ENCODE results near the gene ARRDC2.
"Not testable (repeated sequence)": the region's sequence is repeated elsewhere in the genome, so short reads cannot be mapped to it uniquely, and the experiment has no call there.

Gene ARRDC2

DNA sequence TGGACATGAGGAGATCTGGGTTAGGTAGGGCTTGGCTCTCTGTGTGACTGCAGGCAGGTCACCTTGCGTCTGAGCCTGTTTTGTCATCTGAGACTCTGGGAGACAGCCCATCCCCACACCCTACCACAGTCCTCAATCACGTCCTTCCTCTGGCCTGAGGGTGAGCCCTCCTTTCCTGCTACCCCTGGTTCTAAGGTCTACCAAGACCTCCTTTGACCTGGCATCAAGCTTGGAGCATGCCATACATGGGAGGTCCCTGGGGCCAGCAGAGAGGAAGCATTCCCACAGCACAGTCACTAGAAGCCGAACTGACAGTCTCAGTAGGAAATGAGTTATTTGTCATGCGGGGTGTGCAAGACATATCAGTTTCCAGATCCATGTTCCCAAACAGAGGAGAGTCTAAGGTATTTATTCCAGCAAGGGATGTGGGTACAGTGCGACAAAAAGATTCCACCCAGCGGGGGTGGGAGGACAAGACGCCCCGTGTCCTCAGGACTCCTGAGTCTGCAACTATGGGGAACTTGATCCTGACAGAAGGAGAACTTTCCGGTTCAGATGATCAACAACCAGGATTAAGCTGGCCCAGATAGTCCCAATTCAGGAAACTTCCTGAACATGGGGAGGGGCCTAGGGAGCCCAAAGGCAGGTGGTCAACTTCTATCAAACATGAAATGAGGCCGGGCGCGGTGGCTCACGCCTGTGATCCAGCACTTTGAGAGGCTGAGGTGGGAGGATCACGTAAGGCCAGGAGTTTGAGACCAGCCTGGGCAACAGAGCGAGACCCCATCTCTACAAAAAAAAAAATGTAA lies 9.5 kb downstream of the ARRDC2 start:
- DNase-seq, result no peak

DNA sequence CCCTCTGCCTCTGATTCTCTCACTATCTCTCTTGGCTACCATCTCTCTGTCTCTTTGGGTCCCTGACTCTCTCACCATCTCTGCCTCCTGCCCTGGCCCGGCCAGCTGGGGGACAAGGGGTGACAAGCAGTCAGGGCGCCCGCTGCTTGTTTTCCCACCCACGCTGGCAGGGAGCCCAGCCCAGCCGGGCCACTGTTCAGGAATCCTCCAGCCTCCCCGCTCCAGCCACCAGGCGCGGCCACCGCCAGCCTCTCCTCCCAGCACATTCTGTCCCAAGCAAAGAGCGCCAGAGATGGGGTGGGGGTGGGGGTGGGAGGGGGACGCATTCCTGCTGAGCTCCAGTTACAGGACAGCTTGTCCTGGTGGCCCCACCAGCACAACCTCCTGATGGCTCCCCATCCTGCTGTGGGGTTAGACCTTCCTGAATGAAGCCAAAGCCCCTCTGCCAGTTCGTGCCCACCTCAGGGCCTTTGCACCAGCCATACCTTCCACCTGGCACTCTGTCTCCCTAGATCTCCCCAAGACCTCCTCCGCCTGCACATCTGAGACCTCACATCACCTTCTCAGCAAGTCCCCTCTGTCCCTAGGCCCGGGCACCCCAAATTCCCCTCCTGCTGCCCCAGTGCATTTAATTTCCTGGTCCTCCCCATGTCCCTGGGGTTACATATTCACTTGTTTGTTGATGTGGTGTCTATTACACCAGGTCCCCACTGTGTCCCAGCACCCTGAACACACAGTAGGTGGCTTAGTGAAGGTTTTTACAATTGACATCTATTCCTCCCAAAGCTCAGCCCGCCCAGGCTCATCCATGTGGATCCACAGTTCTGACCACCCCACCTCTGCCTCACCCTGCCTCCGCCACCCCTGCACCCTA lies 12.5 kb downstream of the ARRDC2 start:
- no peak for DNase-seq

DNA sequence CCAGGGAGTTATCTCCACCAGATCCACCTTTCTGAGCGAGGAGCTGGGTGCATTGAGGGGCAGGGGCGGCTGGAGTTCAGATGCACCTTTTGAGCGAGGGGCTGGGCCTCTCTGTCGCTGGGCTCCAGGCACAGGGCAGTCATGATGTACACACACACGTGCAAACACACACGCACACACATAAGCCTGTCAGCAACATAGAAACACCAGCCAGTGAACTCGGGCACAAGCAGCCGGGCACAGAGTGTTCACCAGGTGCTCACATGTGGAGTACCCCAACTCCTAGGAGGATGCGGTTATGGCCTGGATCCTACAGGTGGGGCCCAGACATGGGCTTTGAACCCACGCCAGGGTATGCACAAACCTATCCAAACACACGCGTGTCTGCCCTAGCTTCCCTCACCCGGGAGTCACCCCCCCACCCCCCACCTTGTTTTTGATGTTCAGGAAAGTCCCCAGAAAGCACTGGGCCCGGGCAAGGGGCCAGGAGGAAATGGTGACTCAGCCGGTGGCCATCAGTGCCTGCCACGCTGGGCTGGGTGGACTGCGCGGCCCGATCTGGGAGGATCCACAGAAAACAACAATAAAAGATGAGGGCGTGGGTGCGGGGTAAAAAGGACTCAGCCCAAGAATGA lies 13.3 kb downstream of the ARRDC2 start:
- DNase-seq, result peak; percentile 90

DNA sequence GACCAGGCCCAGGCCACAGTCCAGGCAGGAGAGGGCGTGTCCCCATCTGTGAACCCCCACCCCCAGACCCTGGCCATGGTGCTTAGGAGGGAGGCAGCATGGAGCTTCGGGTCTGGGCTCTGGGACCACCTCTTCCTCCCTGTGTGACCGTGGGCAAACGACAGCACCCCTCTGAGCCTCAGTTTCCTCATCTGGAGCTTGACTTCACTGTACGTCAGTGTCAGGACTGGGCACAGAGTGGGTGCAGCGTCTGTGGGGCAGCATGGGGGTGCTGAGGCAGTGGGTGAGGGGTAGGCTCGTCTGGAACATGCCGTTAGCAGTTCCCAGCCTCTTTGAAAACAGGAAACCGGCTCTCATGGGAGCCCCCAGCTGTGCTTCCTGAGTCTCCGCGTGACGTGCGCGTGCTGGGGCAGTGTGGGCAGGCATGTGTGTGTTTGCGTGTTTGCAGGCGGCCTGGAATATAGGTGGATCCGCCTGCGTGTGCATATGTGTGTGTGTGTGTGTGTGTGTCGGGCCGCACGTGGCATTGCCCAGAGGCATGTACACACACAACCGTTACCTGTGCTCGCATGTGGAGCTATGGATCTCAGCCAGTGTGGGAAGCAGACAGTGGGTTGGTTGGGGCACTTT lies 15.8 kb downstream of the ARRDC2 start:
- peak; percentile 67 for DNase-seq

DNA sequence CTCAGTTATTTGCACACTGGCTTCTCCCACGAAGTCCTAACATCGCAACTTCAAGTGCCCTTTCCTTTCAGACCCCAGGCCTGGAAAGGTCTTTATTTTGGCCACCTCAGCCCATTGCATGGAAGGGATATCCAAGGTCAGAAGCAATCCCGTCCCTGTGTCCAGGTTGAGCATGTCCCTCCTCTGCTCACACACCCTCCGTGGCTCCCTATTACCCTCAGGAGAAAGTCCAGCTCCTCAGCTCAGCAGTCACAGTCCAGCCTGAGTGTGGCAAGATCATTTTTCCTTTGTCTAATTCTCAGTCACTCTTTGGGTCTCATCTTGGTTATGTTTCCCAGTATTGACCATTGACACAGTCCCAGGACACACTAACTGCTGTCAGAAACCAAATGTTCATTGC lies 19.2 kb downstream of the ARRDC2 start:
- DNase-seq, result no peak

DNA sequence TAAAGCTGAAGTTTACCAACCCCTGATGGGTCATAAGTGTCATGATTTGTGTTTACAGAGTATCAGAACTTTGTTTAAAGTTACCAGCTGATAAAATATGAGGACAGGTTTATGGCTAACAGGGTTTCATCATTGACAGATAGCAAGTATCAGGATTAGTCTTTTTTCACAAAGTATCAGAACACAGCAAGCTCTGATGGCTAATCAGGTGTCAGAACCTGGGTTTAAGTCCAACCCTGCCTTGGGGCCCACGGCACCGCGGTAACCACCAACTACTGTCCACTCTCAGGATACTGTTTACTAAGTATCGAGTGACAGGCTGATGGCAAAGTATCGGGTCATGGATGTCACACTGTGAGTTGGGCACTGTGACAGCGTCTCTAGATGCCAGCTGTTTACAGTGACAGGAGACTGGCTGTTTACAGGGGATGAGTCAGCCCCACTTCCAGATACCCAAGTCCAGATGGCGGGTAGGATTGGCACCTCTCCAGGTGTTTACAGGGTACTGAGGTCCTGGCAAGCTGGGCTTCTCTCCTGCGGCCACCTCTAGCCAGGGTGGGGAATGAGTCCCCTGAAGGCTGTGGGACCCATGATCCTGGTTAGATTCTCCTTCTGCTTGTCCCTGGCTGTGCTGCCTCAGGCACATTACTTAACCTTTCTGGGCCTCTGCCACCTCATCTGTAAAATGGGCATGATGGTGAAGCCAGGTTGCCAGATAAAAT lies 21.8 kb downstream of the ARRDC2 start:
- DNase-seq, result no peak

DNA sequence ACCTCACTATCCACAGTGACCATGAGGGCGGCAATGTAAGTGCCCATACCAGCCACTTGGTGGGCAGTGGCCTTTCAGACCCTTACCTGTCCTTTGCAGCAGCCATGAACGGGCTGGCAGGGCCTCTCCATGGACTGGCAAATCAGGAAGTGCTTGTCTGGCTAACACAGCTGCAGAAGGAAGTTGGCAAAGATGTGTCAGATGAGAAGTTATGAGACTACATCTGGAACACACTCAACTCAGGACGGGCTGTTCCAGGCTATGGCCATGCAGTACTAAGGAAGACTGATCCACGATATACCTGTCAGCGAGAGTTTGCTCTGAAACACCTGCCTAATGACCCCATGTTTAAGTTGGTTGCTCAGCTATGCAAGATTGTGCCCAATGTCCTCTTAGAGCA lies 23.4 kb downstream of the ARRDC2 start:
- not testable (repeated sequence) for DNase-seq

DNA sequence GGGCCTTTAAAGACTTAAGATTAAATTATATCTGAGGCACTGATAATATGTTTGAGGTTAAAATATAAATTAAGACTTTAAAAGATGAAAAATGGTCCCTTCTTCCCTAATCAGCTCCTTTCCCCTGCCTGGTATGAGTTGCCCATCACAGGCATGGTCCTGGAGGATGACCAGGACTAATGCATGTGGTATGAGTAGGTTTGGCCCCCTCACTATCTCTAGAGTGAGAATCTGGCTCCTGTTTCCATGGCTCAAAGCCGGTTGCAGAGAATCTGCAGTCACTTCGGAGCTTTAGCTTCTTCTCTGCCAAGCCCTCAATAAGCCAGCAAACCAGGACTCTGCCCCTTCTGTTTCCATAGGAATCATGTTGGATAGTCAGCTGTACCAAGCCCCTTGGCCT lies 24.1 kb downstream of the ARRDC2 start:
- not testable (repeated sequence) for DNase-seq

DNA sequence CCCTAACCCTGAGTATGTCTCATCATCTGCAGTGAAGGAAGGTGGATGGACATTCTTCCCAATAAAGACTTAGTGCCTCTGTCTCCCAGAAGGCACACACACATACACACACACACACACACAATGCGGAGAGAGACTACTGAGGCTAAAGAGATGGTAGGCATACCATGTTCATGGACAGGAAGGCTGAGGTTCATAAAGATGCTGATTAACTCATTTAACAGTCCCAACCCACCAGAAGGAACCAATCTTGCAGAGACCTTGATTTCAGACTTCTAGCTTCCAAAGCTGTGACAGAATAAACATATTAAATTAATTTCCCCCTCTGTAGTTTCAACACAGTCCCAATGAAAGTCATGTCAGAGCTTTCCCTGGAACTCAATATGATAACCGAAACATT lies 33.1 kb downstream of the ARRDC2 start:
- DNase-seq, result no peak

DNA sequence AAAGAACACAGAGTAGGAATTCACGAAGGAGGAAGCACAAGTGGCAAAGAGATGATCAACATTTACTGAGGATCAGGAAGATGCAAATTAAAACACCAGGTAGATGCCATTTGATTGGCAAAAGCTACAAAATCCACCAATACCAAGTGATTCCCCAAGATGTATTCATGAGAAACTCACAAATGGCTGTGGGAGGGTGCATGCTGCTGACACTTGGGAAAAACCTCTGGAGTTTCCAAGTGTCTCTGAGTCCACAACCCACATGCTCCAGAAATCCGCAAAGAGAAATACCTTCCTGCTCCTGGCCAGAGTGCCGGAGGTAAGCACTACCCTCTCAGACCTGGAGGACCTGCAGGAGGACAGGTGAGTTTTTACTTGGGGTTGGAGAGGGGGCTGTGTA lies 35.7 kb downstream of the ARRDC2 start:
- no peak for DNase-seq

DNA sequence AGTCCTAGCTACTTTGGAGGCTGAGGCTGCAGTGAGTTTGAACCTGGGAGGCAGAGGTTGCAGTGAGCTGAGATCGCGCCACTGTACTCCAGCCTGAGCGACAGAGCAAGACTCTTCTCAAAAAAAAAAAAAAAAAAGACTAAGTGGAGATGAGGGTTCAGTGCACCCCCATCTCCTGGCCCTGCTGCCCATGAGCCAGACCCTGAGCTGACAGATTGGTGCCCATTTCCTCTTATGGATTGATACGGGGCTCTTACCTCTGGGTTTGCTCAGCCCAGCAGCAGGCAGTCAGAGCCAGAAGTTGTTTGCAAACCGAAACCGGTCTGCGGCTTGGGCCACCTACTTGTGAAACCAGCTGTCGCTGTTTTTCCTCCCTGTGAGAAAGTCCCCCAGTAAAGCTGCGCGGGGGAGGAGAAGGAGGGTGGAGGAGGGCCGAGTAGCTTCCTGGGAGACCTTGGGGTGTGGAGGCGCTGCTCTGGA lies 36.9 kb downstream of the ARRDC2 start:
- peak; percentile 90 for DNase-seq

DNA sequence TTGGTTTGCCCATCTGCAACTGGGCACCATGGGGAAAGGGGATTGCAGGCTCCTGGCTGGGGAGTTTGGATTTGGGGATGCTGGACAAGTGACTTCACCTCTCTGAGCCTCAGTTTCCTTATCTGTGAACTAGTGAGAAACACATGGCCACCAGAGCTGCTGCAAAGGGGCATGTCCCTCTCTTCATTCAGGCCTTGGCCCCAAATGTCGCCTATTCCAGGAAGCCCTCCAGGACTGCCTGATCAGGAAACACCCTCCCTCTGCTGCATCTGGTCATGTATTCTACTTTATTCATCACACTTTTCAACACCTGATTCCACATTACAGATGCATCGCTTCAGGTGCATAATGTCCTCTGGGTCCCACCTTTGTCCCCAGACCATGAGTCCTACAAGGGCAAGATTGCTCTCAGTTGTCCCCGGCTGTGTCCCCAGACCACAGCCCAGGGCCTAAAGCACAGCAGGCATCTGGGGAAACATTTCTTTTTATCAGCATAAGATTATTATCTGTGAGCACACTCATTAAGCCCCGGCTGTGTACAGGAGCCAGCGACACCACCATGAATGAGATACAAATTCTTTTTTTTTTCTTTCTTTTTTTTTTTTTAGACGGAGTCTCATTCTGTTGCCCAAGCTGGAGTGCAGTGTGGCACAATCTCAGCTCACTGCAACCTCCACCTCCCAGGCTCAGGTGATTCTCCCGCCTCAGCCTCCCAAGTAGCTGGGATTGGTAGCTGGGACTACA lies 37.5 kb downstream of the ARRDC2 start:
- no peak for DNase-seq

DNA sequence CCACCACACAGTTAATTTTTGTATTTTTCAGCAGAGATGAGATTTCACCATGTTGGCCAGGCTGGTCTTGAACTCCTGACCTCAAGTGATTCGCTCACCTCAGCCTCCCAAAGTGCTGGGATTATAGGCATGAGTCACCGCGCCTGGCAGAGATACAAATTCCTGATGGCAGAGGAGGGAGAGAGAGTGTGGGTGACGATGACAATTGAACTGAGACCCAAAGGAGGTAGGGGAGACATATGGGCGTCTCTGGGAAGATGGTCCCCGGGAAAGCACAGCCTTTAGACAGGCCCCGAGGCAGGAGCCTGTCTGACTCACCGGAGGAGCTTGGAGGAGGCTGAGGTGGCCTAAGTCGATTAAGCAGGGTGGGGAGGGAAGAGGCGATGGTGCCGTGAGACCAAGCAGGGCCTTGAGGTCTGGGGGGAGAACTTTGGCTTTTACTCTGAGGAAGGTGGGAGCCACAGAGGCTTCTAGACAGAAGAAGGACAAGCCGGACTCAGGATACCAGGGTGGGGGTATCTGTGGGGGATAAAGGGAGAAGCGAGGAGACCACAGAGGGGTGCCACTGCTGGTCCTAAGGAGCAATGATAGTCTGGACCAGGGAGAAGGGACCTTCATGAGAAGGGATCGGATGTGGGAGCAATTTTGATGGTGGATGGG lies 38.2 kb downstream of the ARRDC2 start:
- no peak for DNase-seq

DNA sequence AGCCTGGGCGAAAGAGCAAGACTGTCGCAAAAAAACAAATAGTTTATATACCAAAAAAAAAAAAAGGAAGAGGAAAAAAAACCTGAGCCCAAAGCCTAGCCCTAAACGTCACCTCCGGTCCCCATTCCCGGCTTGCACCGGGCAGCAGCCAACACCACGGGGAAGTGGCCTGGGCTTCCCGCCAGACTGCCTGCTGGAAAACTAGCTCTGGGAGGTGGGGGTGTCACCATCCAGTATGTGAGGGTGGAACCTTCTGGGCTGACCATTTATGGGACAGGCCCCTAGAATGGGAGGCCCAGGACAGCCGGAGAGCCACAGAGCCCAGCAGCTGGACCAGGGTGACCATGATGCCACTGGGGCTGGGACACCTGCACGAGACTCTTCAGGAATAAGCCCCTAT lies 41.4 kb downstream of the ARRDC2 start:
- no peak for DNase-seq

DNA sequence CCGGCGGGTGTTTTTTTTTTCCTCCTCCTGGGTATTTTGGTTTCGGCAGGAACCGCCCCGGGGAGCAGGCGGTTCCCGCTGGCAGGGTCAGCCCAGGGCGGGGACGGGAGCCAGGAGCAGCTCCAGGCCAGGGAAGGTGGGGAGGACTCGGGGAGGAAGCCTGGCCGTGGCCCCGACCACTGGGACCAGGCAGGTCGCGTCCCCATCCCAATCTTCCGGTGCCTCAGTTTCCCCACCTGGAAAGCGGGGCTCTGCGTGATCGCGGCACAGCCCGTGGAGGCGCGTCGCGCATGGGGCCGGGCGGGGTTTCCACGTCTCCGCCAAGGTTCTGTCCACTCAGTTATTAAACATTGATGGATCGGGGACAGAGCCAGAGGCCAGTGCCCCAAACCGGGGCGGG lies 43.9 kb downstream of the ARRDC2 start:
- no peak for DNase-seq

DNA sequence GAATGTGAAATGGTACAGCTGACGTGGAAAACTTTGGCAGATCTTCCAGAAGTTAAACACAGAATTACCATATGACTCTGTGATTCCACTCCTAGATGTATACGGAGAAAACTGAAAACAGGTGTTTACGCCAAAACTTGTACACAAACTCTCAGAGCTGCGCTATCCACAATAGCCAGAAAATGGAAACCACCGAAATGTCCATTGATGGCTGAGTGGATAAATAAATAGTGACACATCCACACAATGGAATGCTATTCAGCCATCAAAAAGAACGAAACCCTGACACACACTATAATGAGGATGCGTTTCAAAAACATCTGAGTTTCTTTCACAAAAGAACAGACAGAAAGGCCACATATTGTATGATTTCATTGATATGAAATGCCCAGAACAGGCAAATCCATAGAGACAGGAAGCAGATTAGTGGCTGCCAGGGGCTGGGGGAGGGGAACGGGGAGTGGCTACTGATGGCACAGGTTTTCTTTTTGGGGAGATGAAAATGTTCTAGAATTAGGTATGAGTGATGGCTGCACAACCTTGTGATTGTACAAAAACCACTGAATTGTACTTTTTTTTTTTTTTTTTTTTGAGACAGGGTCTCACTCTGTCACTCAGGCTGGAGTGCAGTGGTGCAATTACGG lies 45.7 kb downstream of the ARRDC2 start:
- DNase-seq, result no peak

DNA sequence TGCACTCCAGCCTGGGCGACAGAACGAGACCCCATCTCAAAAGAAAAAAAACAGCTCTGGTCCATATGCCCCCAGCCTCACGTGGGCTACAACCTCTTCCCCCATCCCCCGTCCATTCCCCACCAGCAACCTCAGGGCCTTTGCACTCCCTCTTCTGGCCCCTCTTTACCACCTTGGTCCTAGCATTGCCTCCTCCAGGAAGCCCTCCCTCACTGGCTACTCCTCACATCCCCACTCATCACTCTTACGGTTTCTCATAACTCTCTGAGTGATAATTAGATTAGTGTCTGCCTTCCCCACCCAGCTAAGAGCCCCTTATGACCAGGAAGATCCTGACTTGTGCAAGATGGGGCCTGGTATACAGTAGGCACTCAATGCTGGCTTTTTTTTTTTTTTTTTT lies 48.0 kb downstream of the ARRDC2 start:
- no peak for DNase-seq

DNA sequence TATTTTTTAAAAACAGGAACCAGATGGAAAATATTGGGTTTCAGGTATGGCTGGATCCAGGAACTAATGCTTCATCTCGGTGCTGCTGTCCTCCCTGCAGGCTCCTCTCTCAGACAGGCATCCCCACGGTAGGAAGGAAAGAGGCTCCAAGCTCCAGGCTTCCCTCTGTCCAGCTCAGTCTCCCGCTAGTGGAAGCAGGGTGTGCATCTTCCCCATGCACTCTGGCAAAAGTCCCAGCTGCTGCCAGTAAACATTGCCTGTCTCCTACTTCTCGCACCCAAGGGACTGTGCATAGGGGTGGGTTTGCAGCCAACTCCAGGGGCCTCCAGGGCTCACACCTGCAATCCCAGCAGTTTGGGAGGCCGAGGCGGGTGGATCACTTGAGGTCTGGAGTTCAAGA lies 49.6 kb downstream of the ARRDC2 start:
- DNase-seq, result no peak

DNA sequence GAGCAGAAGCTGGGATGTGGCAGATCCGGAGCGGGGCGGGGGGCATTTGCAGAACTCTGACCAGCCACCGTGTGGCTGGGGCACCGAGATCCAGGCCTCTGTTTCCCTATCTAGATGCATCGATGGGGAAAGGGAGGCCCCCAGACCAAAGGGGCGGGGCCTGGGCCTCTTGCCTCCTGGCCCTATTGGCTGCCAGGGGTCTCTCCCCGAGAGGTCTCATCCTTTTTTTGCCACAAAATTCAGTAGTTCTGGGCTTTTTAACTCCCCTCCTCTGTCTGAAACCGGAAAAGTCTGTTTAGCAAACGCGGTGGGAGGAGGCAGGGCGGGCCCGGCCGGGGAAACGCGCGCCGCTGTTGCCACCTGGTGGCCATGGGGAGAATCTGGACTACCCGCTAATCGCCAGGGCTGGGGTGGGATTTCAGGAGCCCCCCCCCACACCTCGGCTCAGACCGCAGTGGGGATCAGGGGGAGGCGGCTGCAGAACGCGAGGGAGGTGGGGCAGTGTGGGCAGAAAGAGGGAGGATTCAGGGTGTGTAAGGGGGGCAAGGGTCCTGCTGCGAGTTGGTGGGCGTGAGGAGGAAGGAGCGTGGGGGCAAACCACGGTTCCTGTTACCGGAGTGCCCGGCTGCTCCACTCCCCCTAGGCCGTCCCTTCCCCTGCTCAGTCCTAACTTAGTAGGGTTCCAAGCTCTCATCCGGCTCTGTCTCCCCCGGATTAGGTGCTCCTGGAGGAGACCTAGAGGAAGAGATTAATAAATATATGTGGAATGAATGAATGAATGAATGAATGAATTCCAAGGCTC lies 50.4 kb downstream of the ARRDC2 start:
- peak; percentile 80 for DNase-seq

DNA sequence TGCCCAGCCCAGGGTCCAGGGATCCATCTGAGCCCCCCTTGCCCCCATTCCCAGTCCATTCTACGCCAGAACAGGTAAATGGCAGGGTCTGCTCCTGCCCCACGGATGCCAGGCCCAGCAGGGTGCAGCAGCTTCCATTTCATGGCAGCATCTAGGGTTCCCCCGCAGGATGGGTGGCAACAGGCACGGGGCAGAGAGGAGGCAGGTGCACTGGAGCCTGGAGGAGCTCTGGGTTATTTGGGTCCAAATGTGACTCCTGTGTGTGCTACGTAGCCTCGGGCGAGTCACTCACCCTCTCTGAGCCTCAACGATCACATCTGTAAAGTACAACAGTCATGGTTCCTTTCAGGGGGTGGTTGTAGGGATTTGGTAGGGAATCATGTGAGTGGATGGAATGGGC lies 51.3 kb downstream of the ARRDC2 start:
- no peak for DNase-seq

All from CD4-positive, alpha-beta T cell treated with Interleukin-4 for 4 hours (primary cell).